HG03060 (cell line): ENCODE data around the gene EIF4G1.

ENCODE experiments used
- ATAC-seq: cut with Tn5 transposase; IDR thresholded peaks from one replicate; pipeline ENCODE4 v1.9.1; 2021; ENCODE audit warnings: low read depth, moderate number of reproducible peaks; ENCODE audit not compliant: unreplicated experiment

The EIF4G1 gene

DNA sequence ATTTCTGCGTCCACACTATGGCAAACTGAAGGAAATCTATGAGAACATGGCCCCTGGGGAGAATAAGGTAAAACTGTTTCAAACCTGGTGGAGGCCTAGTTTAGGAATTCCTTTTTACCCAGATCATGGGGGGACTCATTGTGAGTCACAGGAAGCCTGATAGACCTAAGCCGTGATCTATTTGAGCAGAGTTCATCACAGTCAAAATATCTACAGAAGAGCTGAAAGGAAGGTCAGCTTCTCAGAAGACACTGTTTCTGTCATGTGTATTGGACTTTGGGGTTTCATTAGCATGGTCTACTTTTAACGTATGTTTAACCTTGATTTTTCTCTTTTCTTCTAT, 14.1 kb upstream of the EIF4G1 start:
- ATAC-seq = no peak

DNA sequence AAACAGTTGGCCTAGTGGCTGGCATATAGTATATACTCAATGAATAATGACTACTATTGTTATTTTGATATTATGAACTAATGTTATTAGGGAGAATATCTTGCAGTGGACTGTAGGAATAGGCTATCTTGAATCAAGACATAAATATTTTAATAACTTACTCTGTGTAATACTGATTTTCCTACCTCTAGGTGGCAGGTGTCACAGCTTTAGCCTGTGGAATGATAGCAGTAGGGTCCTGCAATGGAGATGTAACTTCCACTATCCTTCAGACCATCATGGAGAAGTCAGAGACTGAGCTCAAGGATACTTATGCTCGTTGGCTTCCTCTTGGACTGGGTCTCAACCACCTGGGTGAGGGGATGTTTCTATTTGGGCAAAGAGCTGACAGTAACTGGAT, 8.8 kb upstream of the EIF4G1 start:
- ATAC-seq = no peak

DNA sequence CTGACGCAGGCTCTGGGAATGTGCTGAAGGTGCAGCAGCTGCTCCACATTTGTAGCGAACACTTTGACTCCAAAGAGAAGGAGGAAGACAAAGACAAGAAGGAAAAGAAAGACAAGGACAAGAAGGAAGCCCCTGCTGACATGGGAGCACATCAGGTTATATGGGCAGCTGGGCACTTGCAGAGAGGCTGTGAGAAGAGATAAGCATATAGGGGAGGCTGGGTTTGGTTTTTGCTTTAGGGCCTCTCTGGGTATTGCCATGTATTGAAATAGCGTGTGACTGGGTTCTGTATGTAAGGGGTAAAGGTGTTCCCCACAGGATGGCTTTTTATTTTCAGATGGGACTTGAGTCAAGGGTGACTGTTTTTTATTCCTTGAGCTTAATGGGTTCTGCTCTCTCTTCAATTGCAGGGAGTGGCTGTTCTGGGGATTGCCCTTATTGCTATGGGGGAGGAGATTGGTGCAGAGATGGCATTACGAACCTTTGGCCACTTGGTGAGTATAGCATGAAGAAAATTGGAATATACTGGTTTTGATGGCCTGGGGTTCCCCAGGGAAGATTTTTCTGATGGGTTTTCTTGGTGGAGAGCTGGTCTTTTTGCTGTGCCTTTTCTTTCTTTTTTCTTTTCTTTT, 7.9 kb upstream of the EIF4G1 start:
- no peak for ATAC-seq

DNA sequence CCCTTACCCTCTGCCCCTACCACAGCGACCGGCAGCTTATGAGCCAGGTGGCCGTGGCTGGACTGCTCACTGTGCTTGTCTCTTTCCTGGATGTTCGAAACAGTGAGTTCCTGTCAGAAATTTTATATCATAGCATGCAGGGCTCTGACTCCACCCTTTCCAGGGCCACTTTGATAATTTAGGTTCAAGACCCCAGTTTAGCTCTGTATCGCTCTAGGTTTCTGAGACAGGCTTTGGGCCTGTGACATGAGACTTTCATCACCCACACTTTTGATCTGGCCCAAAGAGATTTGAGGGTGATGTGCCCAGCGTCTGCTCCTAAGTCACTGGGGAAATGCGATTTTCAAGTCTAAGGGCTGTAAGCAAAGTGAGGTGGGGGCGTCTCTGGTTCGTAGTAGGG, 6.5 kb upstream of the EIF4G1 start:
- no peak for ATAC-seq

DNA sequence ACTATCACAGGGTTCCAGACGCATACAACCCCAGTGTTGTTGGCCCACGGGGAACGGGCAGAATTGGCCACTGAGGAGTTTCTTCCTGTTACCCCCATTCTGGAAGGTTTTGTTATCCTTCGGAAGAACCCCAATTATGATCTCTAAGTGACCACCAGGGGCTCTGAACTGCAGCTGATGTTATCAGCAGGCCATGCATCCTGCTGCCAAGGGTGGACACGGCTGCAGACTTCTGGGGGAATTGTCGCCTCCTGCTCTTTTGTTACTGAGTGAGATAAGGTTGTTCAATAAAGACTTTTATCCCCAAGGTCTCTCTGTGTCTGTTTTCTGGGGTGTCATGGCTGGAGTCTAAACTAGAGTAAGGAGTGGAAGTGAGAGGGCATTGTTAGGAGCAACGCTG, 5.7 kb upstream of the EIF4G1 start:
- ATAC-seq = no peak

DNA sequence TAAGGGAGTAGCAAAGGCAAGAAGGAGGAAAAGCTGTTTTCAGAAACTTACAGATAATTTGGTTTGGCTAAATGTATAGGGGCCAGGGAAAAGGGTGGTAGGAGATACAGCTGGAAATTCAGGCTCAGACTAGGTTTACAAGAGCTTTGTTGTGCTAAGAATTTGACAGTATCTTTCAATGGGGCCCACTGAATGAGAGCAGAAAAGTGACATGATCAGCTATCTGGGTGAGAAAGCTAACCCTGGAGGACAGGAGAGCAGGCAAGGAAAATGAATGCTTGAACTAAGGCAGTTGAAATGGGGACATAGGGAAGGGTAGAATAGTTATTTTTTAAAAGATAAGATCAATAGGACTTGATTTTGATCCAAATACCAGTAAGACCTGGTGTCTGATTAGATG, 2.8 kb upstream of the EIF4G1 start:
- ATAC-seq = no peak

DNA sequence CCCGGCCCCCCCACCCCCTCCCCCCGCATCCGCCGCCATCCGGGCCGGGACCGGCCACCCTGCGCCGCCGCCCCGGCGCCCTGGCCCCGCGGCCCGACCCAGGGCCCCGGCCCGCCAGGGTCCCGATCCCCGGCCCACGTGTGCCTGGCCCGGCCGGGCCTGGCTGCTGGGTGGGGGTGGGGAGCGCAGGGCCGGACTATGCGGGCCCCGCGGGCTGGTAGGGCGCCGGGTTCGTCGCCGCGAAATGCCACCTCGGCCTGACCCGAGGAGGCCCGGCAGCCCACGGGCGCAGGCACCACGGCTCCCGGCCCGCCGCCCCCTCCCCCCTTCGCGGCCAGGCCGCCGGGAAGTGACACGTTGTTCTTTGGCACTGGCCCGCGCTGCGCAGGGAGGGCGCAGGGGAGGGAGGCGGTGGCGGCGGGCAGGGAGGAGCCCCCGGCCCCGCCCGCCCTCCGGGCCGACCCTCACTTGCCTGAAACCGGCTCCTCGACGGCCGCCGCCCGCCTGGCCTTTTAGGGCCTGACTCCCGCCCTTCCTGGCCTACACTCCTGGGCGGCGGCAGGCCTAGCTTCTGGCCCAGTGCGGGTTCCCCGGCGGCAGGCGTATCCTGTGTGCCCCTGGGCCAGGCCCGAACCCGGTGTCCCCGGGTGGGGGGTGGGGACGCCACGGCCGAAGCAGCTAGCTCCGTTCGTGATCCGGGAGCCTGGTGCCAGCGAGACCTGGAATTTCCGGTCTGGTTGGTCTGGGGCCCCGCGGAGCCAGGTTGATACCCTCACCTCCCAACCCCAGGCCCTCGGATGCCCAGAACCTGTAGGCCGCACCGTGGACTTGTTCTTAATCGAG, 515 bp downstream of the EIF4G1 start:
- peak; percentile 22 for ATAC-seq

DNA sequence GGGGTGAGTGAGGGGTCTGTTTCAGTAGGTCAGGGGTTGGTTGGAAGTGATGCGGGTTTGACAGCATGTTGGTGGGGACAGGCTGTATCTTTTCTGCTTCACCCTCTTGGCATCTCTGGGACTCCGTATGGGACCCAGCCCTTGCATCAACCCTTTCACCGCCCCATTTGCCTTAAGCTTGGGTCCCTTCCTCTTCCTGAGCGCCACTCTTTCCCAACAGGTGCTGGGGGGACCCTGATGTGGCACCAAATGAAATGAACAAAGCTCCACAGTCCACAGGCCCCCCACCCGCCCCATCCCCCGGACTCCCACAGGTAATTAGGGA, 1.1 kb downstream of the EIF4G1 start:
- ATAC-seq = no peak

DNA sequence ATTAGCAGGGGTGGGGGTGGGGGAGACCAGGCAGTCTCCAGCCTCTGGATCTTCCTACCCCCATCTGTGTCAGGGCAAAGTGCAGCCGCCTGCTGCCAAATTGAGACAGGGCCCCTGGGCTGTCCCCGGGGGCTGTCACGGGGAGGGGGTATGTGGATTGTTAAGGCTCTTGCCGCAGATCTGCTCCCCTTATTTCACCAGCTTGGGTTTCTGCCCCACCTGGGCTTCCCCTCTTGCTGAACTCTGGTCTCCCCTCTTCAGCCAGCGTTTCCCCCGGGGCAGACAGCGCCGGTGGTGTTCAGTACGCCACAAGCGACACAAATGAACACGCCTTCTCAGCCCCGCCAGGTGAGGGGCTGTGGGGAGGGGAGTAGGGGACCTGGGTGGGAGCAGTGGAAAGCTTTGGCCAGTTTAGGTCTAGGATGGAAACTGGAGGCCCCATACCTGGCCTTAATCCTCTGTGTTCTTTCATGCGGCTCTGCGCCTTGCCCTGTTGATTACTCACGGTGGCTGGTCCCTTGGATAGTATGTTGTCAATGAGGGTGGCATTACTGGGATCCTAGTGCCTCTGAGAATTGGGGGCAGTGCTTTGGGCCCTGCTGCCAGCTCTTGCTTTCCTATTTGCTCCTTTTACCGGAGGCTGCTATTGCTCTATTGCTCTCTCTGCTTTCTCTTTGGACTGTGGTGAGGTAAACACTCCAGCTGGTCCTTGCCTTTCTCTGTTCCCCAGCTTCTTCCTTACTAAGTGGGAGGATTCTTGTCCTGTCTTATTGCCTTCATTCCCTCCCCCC, 1.7 kb downstream of the EIF4G1 start:
- no peak for ATAC-seq

DNA sequence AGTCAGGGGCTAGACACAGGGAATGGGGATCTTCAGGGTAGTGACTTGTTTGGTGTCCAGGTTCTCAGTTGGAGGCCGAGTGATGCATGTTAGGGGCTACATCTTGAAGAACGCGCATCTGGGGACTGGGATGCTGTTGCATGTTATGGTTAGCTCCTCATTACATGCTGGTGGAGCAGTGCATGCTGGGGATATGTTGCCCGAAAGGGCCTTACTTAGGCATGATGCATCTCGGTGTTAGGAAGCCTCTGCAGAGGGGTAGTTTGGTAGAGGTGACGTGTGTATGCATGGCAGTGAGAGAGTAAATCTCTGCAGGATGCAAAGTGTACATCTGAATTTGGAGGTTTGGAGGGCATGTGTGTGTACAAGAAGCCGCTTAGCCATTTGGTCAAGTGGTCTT, 2.4 kb downstream of the EIF4G1 start:
- ATAC-seq = no peak

DNA sequence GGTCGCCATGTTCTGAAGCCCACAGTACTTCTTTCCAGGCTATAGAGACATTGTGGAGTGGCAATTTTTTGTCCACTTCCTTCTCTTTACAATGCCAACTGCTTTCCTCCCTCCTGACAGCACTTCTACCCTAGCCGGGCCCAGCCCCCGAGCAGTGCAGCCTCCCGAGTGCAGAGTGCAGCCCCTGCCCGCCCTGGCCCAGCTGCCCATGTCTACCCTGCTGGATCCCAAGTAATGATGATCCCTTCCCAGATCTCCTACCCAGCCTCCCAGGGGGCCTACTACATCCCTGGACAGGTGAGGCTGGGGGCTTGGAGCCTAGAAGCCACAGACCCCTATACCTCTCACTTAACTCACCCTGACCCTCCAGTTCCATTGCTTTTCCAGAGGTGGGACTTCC, 2.8 kb downstream of the EIF4G1 start:
- ATAC-seq = no peak

DNA sequence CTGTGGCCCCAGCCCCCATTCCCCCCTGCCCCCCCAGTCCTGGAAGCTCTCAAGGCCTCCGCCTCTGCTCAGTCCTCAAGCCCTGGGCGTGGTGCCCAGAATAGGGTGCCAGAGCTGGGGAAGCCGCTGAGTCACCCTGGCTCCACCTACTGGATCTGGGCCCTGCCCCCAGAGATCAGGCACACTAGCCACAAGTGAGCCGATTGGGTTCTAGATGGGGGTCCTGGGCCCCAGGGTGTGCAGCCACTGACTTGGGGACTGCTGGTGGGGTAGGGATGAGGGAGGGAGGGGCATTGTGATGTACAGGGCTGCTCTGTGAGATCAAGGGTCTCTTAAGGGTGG, 5.7 kb downstream of the EIF4G1 start:
- no peak for ATAC-seq

DNA sequence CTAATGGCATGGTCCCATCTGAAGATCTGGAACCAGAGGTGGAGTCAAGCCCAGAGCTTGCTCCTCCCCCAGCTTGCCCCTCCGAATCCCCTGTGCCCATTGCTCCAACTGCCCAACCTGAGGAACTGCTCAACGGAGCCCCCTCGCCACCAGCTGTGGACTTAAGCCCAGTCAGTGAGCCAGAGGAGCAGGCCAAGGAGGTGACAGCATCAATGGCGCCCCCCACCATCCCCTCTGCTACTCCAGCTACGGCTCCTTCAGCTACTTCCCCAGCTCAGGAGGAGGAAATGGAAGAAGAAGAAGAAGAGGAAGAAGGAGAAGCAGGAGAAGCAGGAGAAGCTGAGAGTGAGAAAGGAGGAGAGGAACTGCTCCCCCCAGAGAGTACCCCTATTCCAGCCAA, 7.3 kb downstream of the EIF4G1 start:
- ATAC-seq = no peak

DNA sequence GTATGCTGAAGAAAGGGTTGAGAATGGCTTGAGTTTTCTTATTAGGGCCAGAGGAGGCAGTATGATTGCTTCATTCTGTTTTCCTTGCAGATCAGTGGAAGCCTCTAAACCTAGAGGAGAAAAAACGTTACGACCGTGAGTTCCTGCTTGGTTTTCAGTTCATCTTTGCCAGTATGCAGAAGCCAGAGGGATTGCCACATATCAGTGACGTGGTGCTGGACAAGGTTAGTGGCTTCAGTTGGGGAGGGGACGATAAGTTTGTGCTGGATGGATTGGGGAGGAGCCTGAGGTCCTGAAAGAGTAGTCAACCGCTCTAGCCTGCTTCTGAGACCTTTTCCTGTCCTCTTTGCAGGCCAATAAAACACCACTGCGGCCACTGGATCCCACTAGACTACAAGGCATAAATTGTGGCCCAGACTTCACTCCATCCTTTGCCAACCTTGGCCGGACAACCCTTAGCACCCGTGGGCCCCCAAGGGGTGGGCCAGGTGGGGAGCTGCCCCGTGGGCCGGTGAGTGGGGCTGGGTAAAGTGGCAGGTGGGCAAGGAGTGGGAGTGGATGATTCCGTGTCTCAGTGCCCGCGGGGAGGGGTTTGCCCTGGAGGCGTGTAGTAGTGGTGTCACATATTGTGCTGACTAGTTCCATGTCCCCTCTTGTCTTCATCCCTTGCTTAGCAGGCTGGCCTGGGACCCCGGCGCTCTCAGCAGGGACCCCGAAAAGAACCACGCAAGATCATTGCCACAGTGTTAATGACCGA, 8.5 kb downstream of the EIF4G1 start:
- ATAC-seq = no peak

DNA sequence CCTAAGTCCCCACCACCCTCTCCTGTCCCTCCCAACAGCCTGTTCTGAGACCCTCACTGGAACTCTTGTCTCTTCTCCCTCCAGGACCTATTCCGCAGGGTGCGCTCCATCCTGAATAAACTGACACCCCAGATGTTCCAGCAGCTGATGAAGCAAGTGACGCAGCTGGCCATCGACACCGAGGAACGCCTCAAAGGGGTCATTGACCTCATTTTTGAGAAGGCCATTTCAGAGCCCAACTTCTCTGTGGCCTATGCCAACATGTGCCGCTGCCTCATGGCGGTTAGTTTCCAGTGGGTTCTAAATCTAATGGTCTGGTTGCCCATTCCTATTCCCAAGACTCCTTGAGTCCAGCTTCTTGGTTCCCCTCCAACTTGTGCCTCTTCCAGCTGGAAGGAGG, 9.3 kb downstream of the EIF4G1 start:
- no peak for ATAC-seq

DNA sequence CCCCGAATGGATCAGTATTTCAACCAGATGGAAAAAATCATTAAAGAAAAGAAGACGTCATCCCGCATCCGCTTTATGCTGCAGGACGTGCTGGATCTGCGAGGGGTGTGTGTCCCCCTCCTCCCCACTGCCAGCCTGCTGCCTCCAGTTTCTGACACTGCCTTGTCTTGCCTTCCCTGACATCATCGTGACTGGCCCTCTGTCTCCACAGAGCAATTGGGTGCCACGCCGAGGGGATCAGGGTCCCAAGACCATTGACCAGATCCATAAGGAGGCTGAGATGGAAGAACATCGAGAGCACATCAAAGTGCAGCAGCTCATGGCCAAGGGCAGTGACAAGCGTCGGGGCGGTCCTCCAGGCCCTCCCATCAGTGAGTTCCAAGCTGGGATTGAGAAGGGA, 10.9 kb downstream of the EIF4G1 start:
- ATAC-seq = no peak

DNA sequence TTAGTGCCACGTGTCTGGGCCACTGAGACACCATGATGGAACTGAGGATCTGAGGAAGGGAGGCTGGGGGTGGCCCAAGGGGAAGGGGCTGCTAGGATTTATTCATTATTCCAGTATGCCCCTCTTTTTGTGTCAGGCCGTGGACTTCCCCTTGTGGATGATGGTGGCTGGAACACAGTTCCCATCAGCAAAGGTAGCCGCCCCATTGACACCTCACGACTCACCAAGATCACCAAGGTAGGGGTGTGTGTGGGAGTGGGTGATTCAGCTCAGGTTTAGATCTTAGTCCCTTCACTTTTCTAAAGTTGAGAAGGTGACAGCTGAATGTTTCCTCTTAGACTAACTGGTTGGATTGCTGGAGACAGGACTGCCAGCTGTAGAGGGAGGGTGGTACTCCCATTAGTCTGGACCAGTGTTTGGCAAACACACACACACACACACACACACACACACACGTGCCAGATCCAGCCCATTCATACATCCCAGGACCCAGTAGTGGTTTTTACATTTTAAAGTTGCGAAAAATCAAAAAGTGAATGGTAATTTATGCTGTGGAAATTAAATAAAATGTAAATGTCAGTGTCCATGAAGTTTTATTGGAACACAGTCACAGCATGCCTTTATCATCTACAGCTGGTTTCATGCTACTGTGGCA, 11.4 kb downstream of the EIF4G1 start:
- ATAC-seq = no peak

DNA sequence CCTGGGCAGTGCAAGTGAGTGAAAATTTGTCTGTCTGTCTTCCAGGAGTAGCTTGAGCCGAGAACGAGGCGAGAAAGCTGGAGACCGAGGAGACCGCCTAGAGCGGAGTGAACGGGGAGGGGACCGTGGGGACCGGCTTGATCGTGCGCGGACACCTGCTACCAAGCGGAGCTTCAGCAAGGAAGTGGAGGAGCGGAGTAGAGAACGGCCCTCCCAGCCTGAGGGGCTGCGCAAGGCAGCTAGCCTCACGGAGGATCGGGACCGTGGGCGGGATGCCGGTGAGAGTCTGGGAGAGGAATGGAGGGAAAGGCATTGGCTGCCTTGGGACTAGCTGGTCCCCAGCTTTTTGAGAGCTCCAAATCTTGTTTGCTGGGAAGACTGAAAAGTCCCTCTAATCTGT, 12.8 kb downstream of the EIF4G1 start:
- no peak for ATAC-seq

DNA sequence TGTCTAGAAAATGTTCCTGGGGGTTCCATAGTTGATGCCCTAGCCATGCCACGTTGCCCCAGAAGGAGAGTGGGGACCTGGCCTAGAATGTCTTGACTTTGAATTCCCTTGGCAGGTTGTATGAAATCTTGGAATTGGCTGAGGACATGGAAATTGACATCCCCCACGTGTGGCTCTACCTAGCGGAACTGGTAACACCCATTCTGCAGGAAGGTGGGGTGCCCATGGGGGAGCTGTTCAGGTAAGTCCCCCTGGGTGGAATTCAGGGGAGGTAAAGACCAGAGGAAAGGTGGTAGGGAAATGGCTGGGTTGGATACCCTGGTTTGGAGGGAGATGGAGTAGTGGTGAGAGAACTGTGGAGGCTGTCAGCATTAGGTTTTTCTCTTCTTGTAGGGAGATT, 14.1 kb downstream of the EIF4G1 start:
- no peak for ATAC-seq

DNA sequence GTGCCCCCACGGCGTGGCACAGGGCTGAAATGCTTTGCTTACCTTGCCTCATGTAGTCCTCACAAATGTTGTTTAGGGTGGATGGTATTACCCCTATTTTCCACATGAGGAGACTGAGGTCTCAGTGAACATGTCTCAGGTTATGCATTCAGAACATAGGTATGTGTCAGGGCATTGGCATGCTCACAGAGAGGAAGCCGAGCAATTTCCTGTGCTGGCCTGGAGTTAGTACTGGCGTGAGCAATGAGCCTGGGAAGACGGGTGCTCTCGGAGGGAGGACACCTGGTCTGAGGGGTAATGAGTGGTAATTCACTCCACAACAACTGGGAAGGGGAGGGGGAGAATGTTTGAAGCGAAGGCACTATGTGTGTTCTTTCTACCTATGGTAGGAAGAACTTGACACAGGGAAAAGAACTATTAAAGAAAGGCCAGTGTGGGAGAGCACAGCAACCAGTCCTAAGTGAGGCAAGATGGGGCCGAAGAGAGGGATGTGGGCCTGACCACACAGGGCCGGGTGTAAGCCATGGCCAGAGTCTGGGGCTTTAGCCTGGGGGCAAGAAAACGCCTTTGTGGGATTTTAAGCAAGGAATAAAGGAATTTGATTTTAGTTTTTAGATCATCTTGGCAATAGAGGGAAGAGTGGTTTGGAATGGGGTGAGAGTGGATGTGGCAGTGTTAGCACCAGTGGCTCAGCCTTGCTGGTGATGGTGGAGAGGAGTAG, 18.1 kb downstream of the EIF4G1 start:
- ATAC-seq = no peak
